Osteocyte (in vitro differentiated cells): ENCODE measurements around the gene CAMK2D. TPM values are rescaled to one million over a fixed set of nuclear protein-coding genes. Genes with fewer than 3 reads are reported as not detected.
A peak's percentile ranks its signal among the peaks of the same experiment; 100 is the strongest.

Experiments
- DNase-seq: peaks from one replicate; pipeline ENCODE4 v3.0.0; 2021; ENCODE audit warnings: mixed read lengths; ENCODE audit not compliant: unreplicated experiment; ENCODE audit errors: extremely low spot score
- H3K27ac Mint-ChIP-seq: one replicate; pipeline ENCODE4 v1.8.0; 2021; ENCODE audit warnings: mild to moderate bottlenecking, mixed read lengths; ENCODE audit not compliant: unreplicated experiment
- H3K27me3 Mint-ChIP-seq: one replicate; pipeline ENCODE4 v1.8.0; 2021; ENCODE audit warnings: mixed read lengths; ENCODE audit not compliant: unreplicated experiment
- H3K36me3 Mint-ChIP-seq: one replicate; pipeline ENCODE4 v1.8.0; 2021; ENCODE audit warnings: mixed read lengths; ENCODE audit not compliant: unreplicated experiment
- H3K4me1 Mint-ChIP-seq: one replicate; pipeline ENCODE4 v1.8.0; 2021; ENCODE audit warnings: mixed read lengths; ENCODE audit not compliant: unreplicated experiment
- H3K4me3 Mint-ChIP-seq: one replicate; pipeline ENCODE4 v1.8.0; 2021; ENCODE audit warnings: mild to moderate bottlenecking, moderate library complexity, mixed read lengths; ENCODE audit not compliant: unreplicated experiment
- H3K9me3 Mint-ChIP-seq: one replicate; pipeline ENCODE4 v1.8.0; 2021; ENCODE audit warnings: mixed read lengths; ENCODE audit not compliant: unreplicated experiment
- total RNA-seq: library from RNA; stranded (reverse); gene quantifications from 2 replicates; pipeline ENCODE4 v1.2.1, GENCODE V29; 2021
- TF ChIP-seq, protein P1 (sequence below): fragments of 200-600 bp; sonication (generic); IDR thresholded peaks from 2 replicates; pipeline ENCODE4 v1.5.0; 2021; ENCODE audit warnings: antibody characterized with exemption, mild to moderate bottlenecking, moderate library complexity

CAMK2D gene
- total RNA-seq, 1 donor from 2014 or later = 84.3 TPM

GRCh38 chr4:113739197-113739596 lies 22.3 kb downstream of the CAMK2D start:
- Mint-ChIP-seq H3K36me3 (peaks cover 26% of the 10 kb centered on the region), H3K27ac (peak overlapping the region; percentile 80), H3K27me3 (no peaks in the 10 kb centered on the region), H3K9me3 (no peaks in the 10 kb centered on the region), H3K4me3 (peak overlapping the region; percentile 23), H3K4me1 (peaks cover 51% of the 10 kb centered on the region)
- DNase-seq = no peak
- TF ChIP-seq, protein P1, sequence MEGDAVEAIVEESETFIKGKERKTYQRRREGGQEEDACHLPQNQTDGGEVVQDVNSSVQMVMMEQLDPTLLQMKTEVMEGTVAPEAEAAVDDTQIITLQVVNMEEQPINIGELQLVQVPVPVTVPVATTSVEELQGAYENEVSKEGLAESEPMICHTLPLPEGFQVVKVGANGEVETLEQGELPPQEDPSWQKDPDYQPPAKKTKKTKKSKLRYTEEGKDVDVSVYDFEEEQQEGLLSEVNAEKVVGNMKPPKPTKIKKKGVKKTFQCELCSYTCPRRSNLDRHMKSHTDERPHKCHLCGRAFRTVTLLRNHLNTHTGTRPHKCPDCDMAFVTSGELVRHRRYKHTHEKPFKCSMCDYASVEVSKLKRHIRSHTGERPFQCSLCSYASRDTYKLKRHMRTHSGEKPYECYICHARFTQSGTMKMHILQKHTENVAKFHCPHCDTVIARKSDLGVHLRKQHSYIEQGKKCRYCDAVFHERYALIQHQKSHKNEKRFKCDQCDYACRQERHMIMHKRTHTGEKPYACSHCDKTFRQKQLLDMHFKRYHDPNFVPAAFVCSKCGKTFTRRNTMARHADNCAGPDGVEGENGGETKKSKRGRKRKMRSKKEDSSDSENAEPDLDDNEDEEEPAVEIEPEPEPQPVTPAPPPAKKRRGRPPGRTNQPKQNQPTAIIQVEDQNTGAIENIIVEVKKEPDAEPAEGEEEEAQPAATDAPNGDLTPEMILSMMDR = no peak

DNA sequence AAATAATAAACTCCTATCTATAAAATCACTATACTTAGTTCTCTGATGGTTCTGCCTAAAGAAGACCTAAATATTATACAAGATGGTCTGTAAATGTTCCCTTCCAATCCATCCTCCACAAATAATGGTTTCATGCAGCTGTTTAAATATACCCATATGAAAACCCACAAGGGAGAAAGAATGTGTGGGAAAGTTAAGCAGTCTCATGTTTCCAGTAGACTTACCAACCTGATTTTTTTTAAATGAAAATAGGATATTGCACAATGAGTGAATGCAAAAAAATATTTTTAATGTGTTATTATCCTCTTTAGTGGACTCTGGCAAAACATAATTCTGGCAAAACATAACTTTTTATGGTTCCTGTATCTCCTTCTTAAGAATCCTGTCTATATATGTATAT lies 23.3 kb downstream of the CAMK2D start:
- H3K27ac Mint-ChIP-seq = peak overlapping the region; percentile 87
- no peaks in the 10 kb centered on the region for H3K27me3 Mint-ChIP-seq
- DNase-seq = no peak
- no peak overlapping the region for H3K4me3 Mint-ChIP-seq
- H3K9me3 Mint-ChIP-seq = no peaks in the 10 kb centered on the region
- peaks cover 57% of the 10 kb centered on the region for H3K4me1 Mint-ChIP-seq
- TF ChIP-seq, protein P1 = no peak
- H3K36me3 Mint-ChIP-seq = peaks cover 31% of the 10 kb centered on the region

- TF ChIP-seq, protein P1 = no peak
- no peaks in the 10 kb centered on the region for H3K27me3 Mint-ChIP-seq
- peaks cover 31% of the 10 kb centered on the region for H3K36me3 Mint-ChIP-seq
- no peak overlapping the region for H3K4me3 Mint-ChIP-seq
- DNase-seq = no peak
- H3K4me1 Mint-ChIP-seq = peaks cover 46% of the 10 kb centered on the region
- no peak overlapping the region for H3K27ac Mint-ChIP-seq
- no peaks in the 10 kb centered on the region for H3K9me3 Mint-ChIP-seq
These were observed 27.9 kb downstream of the CAMK2D start for GRCh38 chr4:113733685-113734084.

- DNase-seq = no peak
- Mint-ChIP-seq H3K27me3 (no peaks in the 10 kb centered on the region), H3K4me3 (no peak overlapping the region), H3K36me3 (peaks cover 31% of the 10 kb centered on the region), H3K27ac (no peak overlapping the region), H3K4me1 (peaks cover 40% of the 10 kb centered on the region), H3K9me3 (no peaks in the 10 kb centered on the region)
- TF ChIP-seq, protein P1 = no peak
These were observed 28.5 kb downstream of the CAMK2D start for GRCh38 chr4:113732967-113733527.

DNA sequence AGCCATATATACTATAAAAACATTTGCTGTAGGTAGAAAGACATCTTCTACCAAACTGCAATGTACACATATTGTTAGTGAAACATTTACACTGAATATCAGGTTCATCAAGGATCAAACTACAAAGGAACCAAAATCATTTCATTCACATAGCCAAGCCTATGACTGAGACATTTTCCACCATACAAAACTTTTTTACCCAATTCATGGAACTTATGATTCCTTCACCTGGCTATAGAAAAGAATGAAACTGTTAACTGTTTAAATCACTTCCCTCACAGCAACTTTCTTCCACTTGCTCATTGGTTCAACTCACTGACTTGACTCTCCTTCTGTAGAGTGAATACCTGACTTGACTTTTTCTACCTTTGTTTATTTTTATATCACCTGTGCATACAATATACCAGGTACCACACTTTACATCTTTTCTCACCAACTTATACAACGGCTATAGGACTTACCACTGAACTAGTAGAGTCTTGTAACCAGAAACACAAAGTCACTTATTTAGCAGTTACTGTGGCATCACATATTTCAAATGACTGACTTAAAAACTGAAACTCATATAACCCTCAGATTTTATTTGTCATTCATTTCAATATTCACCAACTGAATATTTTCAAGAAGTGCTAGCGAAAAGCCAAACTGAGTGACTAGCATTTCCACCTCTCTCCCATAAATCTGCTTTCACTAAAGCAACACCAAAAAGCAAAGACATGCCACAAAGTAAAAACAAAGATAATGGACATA lies 30.9 kb downstream of the CAMK2D start:
- H3K36me3 Mint-ChIP-seq = peaks cover 29% of the 10 kb centered on the region
- TF ChIP-seq, protein P1 = no peak
- no peaks in the 10 kb centered on the region for H3K27me3 Mint-ChIP-seq
- no peak overlapping the region for H3K4me3 Mint-ChIP-seq
- peaks cover 33% of the 10 kb centered on the region for H3K4me1 Mint-ChIP-seq
- DNase-seq = no peak
- no peaks in the 10 kb centered on the region for H3K9me3 Mint-ChIP-seq
- H3K27ac Mint-ChIP-seq = no peak overlapping the region
